Measurements from ENCODE around the gene C11orf58.

The C11orf58 gene

DNA sequence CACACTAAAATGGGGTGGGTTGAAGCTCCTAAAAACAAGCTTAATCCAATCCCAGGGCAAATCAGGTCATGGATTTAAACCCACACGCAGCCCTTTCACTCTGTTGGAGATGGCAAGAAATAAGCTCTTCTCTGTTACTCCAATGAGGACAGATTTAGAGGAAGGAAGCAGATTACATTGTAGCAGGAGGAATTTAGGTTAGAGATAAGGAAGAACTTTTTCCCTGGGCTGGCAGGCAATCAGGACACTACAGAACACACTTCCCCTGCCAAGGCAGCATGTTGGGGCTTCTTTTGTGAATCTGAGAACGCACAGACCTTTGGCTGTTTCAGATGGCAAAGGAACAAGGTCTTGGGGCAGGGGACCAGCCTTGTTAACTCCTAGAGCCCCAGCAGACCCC, 46.2 kb downstream of the C11orf58 start:
- no peak for DNase-seq (ENCODE audit: low read depth in 2 of 3, low spot score in 2 of 3)

- DNase-seq (ENCODE audit: low read depth in 2 of 3, low spot score in 2 of 3) = peak in 2 of 3 experiments; percentile 22 to 26
Observed at GRCh38 chr11:16785520-16786128, 47.2 kb downstream of the C11orf58 start.

DNA sequence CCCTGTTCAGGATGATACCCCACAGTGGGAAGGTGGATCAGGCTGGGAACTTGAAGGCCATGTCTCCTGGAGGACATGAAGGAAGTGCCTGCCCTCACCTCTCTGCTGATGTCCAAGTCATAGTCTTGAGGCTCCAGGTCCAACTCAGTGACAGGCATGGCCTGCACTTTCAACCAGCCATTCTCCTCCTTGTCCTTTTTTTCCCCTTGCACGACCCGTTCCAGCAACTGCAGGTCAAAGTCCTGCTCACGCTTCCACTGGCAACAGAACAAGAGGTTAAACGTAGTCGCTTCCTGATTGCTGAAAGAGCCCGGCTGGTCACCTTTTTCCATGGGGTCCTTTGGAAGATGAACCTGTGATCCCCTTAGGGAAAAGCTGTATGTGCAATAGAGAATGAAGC, 47.7 kb downstream of the C11orf58 start:
- DNase-seq (ENCODE audit: low read depth in 2 of 3, low spot score in 2 of 3) = no peak

DNA sequence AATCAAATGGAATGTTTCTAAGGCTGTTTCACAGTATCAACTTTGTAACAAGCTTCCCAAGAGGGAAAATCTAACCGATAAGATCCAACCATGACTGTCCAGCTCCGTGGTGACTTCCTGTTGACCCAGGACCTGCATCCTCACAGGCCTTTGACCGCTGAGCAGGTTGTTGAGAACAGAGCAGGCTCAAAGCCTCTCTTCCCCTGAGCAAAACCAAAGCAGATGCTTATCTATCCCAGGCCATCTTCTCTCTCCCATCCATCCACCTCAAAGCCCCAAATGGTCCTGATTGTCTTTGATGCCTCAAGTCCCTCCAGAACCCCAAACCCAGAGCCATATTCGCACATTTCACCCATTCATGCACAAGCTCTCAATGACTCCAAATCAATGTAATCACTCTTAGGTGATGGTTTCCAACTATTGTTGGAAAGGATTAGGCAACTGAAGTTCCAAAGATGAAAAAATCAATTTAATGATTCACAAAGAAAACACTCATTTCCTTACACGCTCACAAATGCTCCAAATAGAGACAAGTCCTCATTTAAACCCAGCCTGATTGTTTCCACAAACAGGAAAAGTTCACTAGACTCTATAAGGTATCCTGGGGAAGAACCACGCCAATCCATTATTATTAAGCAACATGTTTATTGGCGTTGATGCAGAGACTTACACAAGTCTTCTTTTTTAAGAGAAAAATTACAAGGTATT, 48.7 kb downstream of the C11orf58 start:
- DNase-seq (ENCODE audit: low read depth in 2 of 3, low spot score in 2 of 3) = no peak

DNA sequence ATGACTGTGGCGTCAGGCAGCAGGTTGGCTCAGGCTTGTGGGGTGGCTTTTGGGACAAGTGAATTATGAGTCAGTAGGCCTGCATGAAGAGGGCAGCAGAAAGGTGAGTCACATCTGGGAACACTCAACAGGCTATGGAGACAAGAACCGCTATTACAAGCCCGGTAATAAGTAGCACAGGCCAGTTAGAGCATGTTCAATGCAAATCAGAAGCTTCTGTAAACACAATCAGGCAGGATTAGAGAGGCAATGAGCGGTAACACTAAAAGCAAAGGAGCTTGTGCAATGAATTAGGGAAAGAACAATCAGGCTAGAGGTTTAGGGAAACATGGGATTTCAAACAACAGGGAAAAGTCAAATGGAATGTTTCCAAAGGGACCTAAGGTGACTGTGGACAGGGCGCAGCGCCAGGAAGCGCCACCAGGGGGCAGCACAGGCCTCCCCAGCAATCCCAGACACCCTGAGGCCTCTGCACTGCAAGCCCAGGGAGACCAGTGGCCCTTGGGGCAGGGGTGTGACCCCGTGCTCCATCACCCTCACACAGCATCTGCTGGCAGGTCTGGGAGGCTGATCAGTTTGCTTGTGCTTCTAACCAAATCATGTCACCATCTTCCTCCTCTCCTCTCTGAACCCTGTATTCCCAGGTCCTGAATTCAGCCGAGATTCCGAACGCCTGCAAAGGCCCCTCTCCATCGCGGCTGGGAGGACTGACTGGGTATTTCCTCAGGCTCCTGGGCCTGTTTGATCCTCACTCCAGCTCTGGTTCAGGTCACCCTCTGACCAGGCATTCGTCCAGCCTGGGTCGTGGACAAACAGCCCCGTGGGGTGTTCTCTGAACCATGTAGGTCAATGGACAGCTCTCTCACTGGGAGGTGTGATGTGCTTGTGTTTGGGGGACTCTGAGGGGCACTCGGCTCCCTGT, 50.0 kb downstream of the C11orf58 start:
- DNase-seq (ENCODE audit: low read depth in 2 of 3, low spot score in 2 of 3) = peak; percentile 14 to 55 (median 55)

DNA sequence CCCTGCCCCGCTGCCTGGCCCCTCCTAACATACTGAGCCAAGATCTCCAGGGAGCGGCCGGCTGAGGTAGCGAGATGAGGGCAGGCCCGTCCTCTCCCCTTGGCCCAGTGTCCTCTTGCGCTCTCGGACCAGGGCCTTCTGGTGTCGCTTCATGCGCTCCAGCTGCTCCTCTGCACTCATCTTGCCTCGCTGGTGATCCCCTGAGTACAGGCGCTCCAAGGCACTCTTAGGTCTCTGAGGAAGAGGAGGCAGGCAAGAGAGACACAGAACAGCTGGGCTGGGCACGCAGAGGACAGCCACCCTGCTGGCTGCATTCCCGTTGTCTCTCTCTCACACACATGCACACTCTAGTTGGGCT, 50.6 kb downstream of the C11orf58 start:
- no peak for DNase-seq (ENCODE audit: low read depth in 2 of 3, low spot score in 2 of 3)

GRCh38 chr11:16789560-16790485, 51.4 kb downstream of the C11orf58 start:
- no peak for DNase-seq (ENCODE audit: low read depth in 2 of 3, low spot score in 2 of 3)

GRCh38 chr11:16790486-16791190, 52.2 kb downstream of the C11orf58 start:
- DNase-seq (ENCODE audit: low read depth in 2 of 3, low spot score in 2 of 3) = no peak

DNA sequence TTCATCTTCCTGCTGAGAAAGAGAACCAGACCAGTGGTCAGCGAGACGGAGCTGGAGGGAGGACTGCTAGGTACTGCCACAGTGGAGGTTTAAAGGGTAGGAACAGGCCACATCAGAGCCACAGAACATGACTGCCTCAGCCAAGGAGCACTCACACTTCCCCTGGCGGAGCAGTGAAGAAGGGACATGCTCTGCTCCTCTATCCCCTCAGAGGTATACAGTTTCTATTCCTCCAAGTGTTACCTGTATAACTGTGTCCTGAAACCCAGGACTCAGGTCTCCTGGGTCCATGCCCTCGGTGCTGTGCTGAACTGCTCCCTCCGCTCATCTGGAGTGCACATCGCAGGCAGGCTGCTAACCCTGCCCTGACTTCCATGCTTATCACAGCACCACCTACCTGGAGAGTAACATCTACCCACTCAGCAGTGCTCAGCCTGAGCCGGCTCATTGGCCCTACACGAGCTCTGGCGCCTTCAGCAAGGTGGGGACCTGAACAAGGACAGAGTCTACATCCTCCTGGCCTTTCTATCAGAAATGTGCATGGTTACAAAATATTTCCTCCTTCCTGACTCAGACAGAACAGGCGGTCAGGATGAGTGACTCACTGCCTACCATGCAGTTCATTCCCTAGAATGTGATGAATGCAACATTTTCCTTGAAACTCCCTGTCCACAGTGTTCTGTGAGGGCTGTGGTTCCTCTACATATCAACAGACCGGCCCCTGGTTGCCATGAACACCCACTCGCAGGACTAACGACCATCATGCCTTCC, 52.9 kb downstream of the C11orf58 start:
- DNase-seq (ENCODE audit: low read depth in 2 of 3, low spot score in 2 of 3) = no peak

GRCh38 chr11:16792426-16792825, 54.0 kb downstream of the C11orf58 start:
- no peak for DNase-seq (ENCODE audit: low read depth in 2 of 3, low spot score in 2 of 3)

DNA sequence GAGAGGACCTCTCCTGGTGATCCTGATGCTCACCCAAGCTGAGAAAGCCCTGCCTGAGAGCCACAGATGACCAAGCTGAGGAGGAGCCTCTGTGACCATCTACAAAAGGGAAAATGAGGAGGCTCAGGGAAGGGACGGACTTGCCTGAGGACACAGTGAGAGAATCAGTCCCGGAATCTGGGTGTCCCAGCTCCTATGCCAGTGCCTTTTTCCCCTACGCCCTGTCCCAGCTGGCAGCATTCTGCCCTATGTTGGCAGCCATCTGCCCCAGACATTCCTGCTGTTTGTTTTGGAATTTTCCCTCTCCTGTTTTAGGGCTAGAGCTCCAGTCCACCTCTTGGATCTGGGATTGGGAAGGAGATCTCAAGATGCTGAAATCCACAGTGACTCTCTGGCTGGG, 54.6 kb downstream of the C11orf58 start:
- DNase-seq (ENCODE audit: low read depth in 2 of 3, low spot score in 2 of 3) = no peak

DNA sequence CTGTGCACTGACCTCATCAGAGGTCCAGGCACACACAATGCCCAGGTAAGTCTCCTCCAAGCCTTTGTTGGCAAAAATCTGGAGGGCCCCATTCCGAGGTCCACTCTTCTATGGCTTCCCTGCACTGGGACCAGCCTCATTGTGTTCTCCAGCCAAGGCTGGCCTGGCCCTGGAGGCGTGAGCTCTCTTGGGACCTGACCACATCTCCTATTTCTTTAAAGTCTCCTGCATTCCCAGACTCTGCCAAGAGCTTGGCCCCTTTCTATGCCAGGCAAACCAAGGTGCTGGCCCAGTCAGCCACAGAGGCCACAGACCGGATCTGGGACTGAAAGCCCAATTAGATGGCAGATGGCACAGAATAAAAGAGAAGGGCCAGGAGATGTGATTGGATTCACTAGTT, 55.1 kb downstream of the C11orf58 start:
- DNase-seq (ENCODE audit: low read depth in 2 of 3, low spot score in 2 of 3) = no peak

- no peak for DNase-seq (ENCODE audit: low read depth in 2 of 3, low spot score in 2 of 3)
Observed at GRCh38 chr11:16794047-16794818, 55.8 kb downstream of the C11orf58 start.

- no peak for DNase-seq (ENCODE audit: low read depth in 2 of 3, low spot score in 2 of 3)
Observed at GRCh38 chr11:16795146-16795545, 56.7 kb downstream of the C11orf58 start.

GRCh38 chr11:16796311-16796710, 57.9 kb downstream of the C11orf58 start:
- no peak for DNase-seq (ENCODE audit: low read depth in 2 of 3, low spot score in 2 of 3)

DNA sequence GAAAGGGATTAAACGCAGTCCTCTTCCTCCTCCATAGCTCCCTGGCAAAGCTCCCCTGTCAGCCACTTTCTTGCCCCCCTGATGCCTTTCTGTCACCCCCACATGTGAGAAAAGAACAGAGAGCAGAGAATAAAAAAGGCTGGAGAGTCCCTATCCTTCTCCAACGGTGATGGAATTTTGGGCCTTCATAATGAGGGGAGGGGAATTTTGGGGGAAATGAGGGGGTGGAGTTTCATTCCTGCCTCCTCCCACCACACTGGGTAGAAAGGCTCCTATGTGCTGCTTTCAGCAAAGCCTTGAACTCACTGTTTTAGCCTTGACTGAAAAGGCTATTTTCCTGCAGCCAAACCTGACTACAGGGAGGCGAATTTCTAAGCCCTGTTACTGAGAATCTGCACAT, 59.3 kb downstream of the C11orf58 start:
- no peak for DNase-seq (ENCODE audit: low read depth in 2 of 3, low spot score in 2 of 3)

- no peak for DNase-seq (ENCODE audit: low read depth in 2 of 3, low spot score in 2 of 3)
Observed at GRCh38 chr11:16799221-16799620, 60.8 kb downstream of the C11orf58 start.

DNA sequence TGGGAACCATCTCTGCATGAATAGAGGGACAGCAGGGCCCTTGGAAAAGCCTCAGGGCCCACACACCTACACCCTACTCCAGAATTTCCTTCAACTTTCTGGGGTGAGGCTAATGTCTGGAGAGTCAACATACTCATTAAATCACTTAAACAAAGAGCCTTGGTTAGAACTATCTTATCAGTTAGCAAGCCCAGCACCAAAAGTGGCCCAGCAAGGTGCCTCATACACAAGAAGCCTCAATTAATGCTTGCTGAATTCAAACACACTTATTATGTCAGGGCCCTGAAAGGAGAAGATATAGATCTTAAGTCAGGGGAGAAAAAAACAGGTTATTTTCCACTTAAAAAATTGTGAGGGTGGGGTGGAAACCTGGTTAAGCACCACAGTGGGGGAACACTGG, 61.4 kb downstream of the C11orf58 start:
- no peak for DNase-seq (ENCODE audit: low read depth in 2 of 3, low spot score in 2 of 3)

DNA sequence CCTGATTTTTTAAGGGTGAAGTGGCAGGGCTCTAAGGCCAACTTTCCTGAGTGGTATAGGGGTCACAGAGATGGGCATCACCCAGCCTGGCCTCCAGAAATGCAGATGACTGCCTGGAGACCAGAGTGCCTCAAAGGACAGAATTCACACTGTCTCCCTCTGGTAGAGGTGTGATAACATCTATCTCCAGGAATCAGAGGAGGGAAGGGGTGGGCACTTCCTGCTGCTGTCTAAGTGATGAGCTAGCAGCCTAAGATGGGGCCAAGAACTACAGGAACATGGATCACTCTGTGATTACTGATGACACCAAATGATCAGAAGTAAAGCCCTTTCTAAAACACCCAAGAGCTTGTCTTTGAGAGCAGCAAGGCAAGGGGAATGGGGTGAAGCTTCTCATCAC, 61.9 kb downstream of the C11orf58 start:
- DNase-seq (ENCODE audit: low read depth in 2 of 3, low spot score in 2 of 3) = no peak
